Mammary epithelial cell (primary cell): ENCODE measurements around the gene CUL4A.

ENCODE experiments used
- CTCF ChIP-seq, 2 donors: IDR thresholded peaks in 1 of 2; conservative IDR thresholded peaks in 1 of 2; 2 replicates each; pipeline ENCODE4 v1.5.1; 2011 to 2012; ENCODE audit warnings: inconsistent platforms in 2 of 2, low read length in 2 of 2, mild to moderate bottlenecking in 2 of 2, control low read depth in 1 of 2, low read depth in 1 of 2; ENCODE audit not compliant: insufficient read depth in 1 of 2; ENCODE audit errors: extremely low read depth in 1 of 2
- EZH2 ChIP-seq: IDR thresholded peaks from 2 replicates; pipeline ENCODE4 v1.6.1; 2012; ENCODE audit warnings: low read length, inconsistent platforms, borderline replicate concordance

- no peak for TF ChIP-seq CTCF (conservative IDR thresholded peaks at IDR 0.05 in 1 of 2, IDR thresholded peaks at IDR 0.05 in 1 of 2; ENCODE audit: extremely low read depth in 1 of 2, insufficient read depth in 1 of 2, low read depth in 1 of 2, low read length in 2 of 2)
- no peak for TF ChIP-seq EZH2
Observed at GRCh38 chr13:113315992-113316391, 106.6 kb downstream of the CUL4A start.
